ENCODE results near the gene VAPB.
"Not testable (repeated sequence)": the region's sequence is repeated elsewhere in the genome, so short reads cannot be mapped to it uniquely, and the experiment has no call there.

VAPB gene

GRCh38 chr20:58427571-58427970 lies 38.5 kb downstream of the VAPB start:
- DNase-seq; H3K27me3 Mint-ChIP-seq; H3K4me3 Mint-ChIP-seq; ATAC-seq (replicated peaks); H3K27ac Mint-ChIP-seq; H3K9me3 Mint-ChIP-seq: not testable (repeated sequence)
- H3K4me1 Mint-ChIP-seq, result peaks cover 8 to 12% of the 10 kb centered on the region in 2 donors
- peaks cover 17 to 25% of the 10 kb centered on the region in 2 donors for H3K36me3 Mint-ChIP-seq

DNA sequence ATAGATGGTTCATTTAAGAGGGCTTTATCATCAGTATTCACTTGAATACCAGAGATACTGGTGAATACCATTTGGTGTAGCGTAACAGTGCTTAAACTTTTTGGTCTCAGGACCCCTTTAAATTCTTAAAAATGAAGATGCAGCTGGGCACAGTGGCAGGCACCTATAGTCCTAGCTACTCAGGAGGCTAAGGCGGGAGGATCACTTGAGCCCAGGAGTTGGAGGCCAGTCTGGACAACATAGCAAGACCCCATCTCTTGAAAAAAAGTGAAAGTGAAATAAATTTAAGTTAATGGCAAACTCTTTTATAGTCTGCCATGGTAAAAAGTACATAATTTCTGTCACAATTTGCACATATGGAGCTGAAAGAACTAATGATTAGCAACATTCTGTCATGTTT lies 39.3 kb downstream of the VAPB start:
- H3K9me3 Mint-ChIP-seq, result no peaks in the 10 kb centered on the region
- H3K36me3 Mint-ChIP-seq, result peaks cover 19 to 30% of the 10 kb centered on the region in 2 donors
- no peaks in the 10 kb centered on the region for H3K27me3 Mint-ChIP-seq
- DNase-seq (no peak), ATAC-seq (replicated peaks) (no peak)
- no peak overlapping the region for H3K4me3 Mint-ChIP-seq
- no peak overlapping the region for H3K27ac Mint-ChIP-seq
- peaks cover 14 to 20% of the 10 kb centered on the region in 2 donors for H3K4me1 Mint-ChIP-seq

DNA sequence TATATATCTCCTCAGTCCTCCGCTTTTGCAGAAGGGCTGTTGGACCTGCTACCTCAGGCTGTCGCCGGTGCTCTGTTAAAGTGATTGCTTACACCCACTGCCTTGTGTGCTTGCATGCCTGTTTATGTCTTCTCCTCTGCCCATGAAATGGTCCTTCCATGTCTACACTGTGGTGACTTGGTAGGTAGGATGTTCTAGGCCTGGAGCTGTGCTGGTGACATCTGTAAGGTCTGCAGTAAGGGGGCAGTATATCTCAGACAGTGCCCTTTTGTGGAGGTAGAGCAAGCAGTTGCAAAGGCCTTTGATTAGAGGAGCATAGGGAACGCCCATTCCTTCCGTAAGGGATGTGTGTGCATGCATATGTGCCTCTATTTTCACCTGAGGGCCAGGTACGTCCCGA lies 40.3 kb downstream of the VAPB start:
- Mint-ChIP-seq H3K9me3 (no peaks in the 10 kb centered on the region), H3K4me3 (no peak overlapping the region), H3K4me1 (peaks cover 14 to 26% of the 10 kb centered on the region in 2 donors), H3K36me3 (peaks cover 17 to 27% of the 10 kb centered on the region in 2 donors), H3K27ac (no peak overlapping the region), H3K27me3 (no peaks in the 10 kb centered on the region)
- DNase-seq, result no peak
- ATAC-seq (replicated peaks), result no peak

- Mint-ChIP-seq H3K27me3 (no peaks in the 10 kb centered on the region), H3K4me3 (no peak overlapping the region), H3K4me1 (peaks cover 19 to 38% of the 10 kb centered on the region in 2 donors), H3K27ac (no peak overlapping the region), H3K36me3 (peaks cover 18 to 30% of the 10 kb centered on the region in 2 donors), H3K9me3 (no peaks in the 10 kb centered on the region)
- DNase-seq (no peak), ATAC-seq (replicated peaks) (no peak)
Measured at GRCh38 chr20:58431134-58431533, 42.1 kb downstream of the VAPB start.

GRCh38 chr20:58432186-58432954 lies 43.3 kb downstream of the VAPB start:
- no peaks in the 10 kb centered on the region for H3K27me3 Mint-ChIP-seq
- no peak overlapping the region for H3K27ac Mint-ChIP-seq
- peaks cover 21 to 33% of the 10 kb centered on the region in 2 donors for H3K36me3 Mint-ChIP-seq
- ATAC-seq (replicated peaks) (no peak), DNase-seq (no peak)
- H3K4me1 Mint-ChIP-seq, result peaks cover 21 to 40% of the 10 kb centered on the region in 2 donors
- no peak overlapping the region for H3K4me3 Mint-ChIP-seq
- H3K9me3 Mint-ChIP-seq, result no peaks in the 10 kb centered on the region

DNA sequence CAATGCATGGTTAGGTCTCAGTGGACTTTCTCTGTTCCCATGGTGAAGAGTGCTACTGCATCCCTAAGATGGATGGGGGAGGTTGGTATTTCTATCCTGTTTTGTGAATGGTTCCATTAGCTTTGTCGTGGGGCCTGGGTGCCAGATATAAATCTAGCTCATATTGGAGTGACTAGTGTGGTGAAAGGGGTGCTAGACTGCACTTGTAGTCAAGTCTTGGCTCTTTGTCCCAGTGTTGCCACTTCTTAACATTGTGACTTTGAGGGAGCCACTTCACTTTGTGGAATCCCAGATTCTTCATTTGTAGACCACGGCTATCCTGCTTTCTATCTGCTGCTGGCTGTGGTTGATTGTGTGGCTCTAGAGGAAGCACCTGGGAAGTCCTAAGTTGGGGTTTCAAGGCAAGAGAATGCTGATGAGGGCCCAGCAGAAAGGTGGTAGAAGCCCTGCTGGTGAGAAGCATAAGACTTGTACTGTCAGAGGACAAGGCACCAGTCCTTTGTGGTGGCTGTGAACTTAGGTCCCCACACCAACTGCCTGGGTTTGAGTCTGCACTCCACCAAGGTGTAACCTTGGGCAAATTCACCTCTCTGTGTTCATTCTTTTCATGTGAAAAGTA lies 44.1 kb downstream of the VAPB start:
- Mint-ChIP-seq H3K4me1 (peaks cover 27 to 48% of the 10 kb centered on the region in 2 donors), H3K27ac (no peak overlapping the region), H3K9me3 (no peaks in the 10 kb centered on the region), H3K4me3 (no peak overlapping the region), H3K27me3 (no peaks in the 10 kb centered on the region), H3K36me3 (peaks cover 26 to 39% of the 10 kb centered on the region in 2 donors)
- ATAC-seq (replicated peaks) (no peak), DNase-seq (no peak)

DNA sequence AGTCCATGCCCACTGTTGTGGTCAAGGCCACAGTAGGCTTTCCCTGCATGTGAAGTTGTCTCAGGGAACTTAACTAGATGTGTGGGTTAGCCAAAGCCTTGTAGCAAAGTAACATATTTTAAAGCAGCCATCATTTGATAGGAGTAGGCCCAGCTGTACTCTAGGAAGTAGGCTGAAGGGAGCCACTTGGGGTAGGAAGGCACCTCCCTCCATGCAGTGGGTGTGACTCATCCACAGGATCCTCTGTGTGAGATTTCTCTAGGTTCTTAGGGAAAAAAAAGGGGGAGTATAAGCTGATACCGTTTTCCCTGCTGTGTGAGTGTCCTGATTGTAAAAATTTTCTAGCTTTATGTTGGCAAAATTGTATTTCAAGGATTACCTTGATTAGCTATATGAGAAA lies 44.7 kb downstream of the VAPB start:
- peaks cover 26 to 41% of the 10 kb centered on the region in 2 donors for H3K36me3 Mint-ChIP-seq
- H3K27ac Mint-ChIP-seq, result no peak overlapping the region

DNA sequence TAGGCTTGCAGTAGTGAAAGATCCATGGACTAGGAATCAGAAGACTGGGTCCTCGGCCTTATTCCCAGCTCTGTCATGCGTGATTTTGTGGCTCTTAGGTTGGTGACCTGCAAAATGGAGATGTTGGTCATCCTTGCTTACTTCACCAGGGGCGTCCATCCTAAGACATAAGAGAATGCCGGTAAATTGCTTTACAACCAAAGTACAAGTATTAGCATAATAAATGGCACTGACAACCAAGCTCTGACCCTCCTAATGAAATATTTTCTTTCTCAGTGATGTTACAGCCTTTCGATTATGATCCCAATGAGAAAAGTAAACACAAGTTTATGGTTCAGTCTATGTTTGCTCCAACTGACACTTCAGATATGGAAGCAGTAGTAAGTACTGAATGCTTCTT lies 45.3 kb downstream of the VAPB start:
- Mint-ChIP-seq H3K27ac (no peak overlapping the region), H3K4me1 (peaks cover 34 to 58% of the 10 kb centered on the region in 2 donors), H3K9me3 (no peaks in the 10 kb centered on the region), H3K36me3 (peaks cover 30 to 43% of the 10 kb centered on the region in 2 donors), H3K27me3 (no peaks in the 10 kb centered on the region), H3K4me3 (no peak overlapping the region)
- no peak for DNase-seq
- no peak for ATAC-seq (replicated peaks)

More for the DNA sequence above, 44.7 kb downstream of the VAPB start:
- DNase-seq (no peak), ATAC-seq (replicated peaks) (no peak)
- Mint-ChIP-seq H3K4me1 (peaks cover 30 to 53% of the 10 kb centered on the region in 2 donors), H3K27me3 (no peaks in the 10 kb centered on the region), H3K9me3 (no peaks in the 10 kb centered on the region), H3K4me3 (no peak overlapping the region)

DNA sequence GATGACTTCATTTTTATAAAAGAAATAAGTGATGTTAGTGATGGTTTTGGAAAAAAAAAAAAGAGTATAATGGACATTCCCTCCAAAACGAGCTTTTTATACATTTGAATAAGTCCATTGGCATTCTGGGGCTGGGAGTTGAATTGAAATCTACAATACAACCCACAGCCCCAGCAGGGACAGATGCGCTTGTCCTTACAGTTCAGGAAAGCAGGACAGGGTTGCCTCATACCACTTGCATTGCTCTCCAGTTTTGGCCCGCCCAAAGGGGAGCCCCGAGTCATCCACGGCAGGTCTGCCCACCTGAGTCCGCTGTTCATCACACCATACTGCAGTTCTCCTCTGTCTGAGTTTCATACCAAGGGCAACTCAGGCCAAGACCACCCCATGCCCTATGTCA lies 46.2 kb downstream of the VAPB start:
- Mint-ChIP-seq H3K27ac (no peak overlapping the region), H3K4me3 (no peak overlapping the region), H3K36me3 (peaks cover 30 to 50% of the 10 kb centered on the region in 2 donors), H3K9me3 (no peaks in the 10 kb centered on the region), H3K27me3 (no peaks in the 10 kb centered on the region), H3K4me1 (peaks cover 36 to 64% of the 10 kb centered on the region in 2 donors)
- no peak for DNase-seq
- ATAC-seq (replicated peaks), result no peak

- no peaks in the 10 kb centered on the region for H3K27me3 Mint-ChIP-seq
- H3K27ac Mint-ChIP-seq, result no peak overlapping the region
- no peak for DNase-seq
- peaks cover 27 to 51% of the 10 kb centered on the region in 2 donors for H3K36me3 Mint-ChIP-seq
- peaks cover 32 to 57% of the 10 kb centered on the region in 2 donors for H3K4me1 Mint-ChIP-seq
- H3K4me3 Mint-ChIP-seq, result no peak overlapping the region
- peak; percentile 48 to 54 for ATAC-seq (replicated peaks)
- H3K9me3 Mint-ChIP-seq, result no peaks in the 10 kb centered on the region
Measured at GRCh38 chr20:58436868-58437645, 48.0 kb downstream of the VAPB start.

- ATAC-seq (replicated peaks), result peak; percentile 60 to 80
- Mint-ChIP-seq H3K9me3 (no peaks in the 10 kb centered on the region), H3K36me3 (peaks cover 31 to 59% of the 10 kb centered on the region in 2 donors), H3K27ac (peak overlapping the region; percentile 73), H3K27me3 (no peaks in the 10 kb centered on the region), H3K4me1 (peaks cover 27 to 44% of the 10 kb centered on the region in 2 donors), H3K4me3 (no peak overlapping the region)
- no peak for DNase-seq
Measured at GRCh38 chr20:58438970-58439808, 50.2 kb downstream of the VAPB start.

DNA sequence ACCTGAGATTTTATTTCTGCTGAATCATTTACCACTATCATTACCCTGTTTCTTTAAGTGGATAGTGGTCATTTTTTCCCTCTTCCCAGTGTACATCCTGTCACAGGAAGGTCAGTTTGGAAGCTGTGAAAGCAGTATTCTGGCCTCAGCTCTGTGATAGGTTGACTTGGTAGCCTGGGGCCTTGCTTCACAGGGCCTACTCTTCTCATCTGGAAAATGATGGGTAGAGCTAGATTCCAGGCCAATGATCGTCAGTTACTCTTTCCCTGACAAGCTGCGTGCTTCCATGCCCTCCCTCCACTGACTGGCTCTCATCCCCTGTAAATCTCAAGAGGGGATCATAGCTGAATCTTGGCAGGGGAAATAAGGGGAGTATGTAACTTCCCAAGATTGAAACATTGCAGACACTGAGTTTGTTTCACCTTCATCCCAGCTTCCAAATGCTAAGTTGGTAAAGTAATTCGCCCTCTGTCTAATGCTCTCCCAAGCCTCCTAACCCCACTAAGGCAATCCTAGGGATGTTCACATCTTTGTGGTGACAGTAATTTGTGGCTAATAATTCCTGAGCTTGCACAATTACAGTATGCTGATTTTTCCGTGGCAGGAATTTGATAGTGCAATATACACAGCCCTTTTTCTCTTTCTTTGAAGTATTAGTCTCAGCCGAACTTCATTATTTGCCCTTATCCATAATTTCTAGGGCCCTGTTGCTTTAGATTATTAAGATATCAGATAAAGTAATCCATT lies 51.2 kb downstream of the VAPB start:
- DNase-seq (no peak), ATAC-seq (replicated peaks) (no peak)
- Mint-ChIP-seq H3K4me3 (no peak overlapping the region), H3K4me1 (peaks cover 31 to 45% of the 10 kb centered on the region in 2 donors), H3K9me3 (no peaks in the 10 kb centered on the region), H3K27me3 (no peaks in the 10 kb centered on the region), H3K27ac (no peak overlapping the region), H3K36me3 (peaks cover 30 to 63% of the 10 kb centered on the region in 2 donors)

- ATAC-seq (replicated peaks) (no peak), DNase-seq (no peak)
- peaks cover 27 to 43% of the 10 kb centered on the region in 2 donors for H3K4me1 Mint-ChIP-seq
- H3K4me3 Mint-ChIP-seq, result no peak overlapping the region
- peaks cover 26 to 64% of the 10 kb centered on the region in 2 donors for H3K36me3 Mint-ChIP-seq
- H3K27ac Mint-ChIP-seq, result no peak overlapping the region
- H3K27me3 Mint-ChIP-seq, result no peaks in the 10 kb centered on the region
- no peaks in the 10 kb centered on the region for H3K9me3 Mint-ChIP-seq
Measured at GRCh38 chr20:58441723-58442122, 52.7 kb downstream of the VAPB start.
